ENCODE measurements around the gene LGMN. TPM values are rescaled to one million over a fixed set of nuclear protein-coding genes. Genes with fewer than 3 reads are reported as not detected.

LGMN gene
- total and polyA plus RNA-seq, 9 of the 15 experiments (the other 6 are each of a cell fraction or from before 2014, with no cell fraction given) = 0.05 to 1.4 (median 0.43) TPM; not detected in 2

DNA sequence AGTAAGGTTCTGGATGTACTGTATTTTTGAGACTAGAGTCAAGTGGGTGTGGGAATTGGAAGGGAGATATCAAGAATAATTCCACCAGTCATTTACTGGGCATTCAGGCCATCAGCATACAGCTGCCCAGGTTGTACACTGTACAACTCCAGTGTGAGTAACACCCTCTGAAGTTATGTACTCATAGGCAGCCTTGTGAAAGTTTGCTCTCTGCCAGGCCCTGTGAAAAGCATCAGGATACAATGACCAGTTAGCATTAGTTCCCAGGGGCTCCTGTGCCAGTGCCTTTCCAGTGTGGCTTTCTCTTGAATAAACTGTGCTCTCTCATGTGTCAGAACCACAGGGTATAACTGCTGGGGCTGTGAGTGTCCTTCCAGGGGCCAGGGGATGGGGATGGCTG is 89.7 kb downstream of the LGMN start:
- no peaks in the 10 kb centered on the region for H3K79me2 ChIP-seq (ENCODE audit: control insufficient read depth, insufficient read depth, low read length)
- H3K27ac ChIP-seq (ENCODE audit: extremely low read depth, low read depth, low read length) = no peak overlapping the region
- no peak for TF ChIP-seq SMC3 (conservative IDR thresholded peaks at IDR 0.05; ENCODE audit: insufficient read depth, low read depth, low read length)
- TF ChIP-seq NR2C1 (IDR thresholded peaks at IDR 0.05) = no peak
- no peak for TF ChIP-seq NR2C1 (tag; IDR thresholded peaks at IDR 0.05)
- TF ChIP-seq RBM22 (IDR thresholded peaks at IDR 0.05; ENCODE audit: low read depth, low read length, poor library complexity, severe bottlenecking) = no peak
- TF ChIP-seq EP300 (IDR thresholded peaks at IDR 0.05; ENCODE audit: low read length) = no peak
- TF ChIP-seq CXXC5 (CRISPR knock-in tag; IDR thresholded peaks at IDR 0.05) = no peak
- TF ChIP-seq, protein P1, sequence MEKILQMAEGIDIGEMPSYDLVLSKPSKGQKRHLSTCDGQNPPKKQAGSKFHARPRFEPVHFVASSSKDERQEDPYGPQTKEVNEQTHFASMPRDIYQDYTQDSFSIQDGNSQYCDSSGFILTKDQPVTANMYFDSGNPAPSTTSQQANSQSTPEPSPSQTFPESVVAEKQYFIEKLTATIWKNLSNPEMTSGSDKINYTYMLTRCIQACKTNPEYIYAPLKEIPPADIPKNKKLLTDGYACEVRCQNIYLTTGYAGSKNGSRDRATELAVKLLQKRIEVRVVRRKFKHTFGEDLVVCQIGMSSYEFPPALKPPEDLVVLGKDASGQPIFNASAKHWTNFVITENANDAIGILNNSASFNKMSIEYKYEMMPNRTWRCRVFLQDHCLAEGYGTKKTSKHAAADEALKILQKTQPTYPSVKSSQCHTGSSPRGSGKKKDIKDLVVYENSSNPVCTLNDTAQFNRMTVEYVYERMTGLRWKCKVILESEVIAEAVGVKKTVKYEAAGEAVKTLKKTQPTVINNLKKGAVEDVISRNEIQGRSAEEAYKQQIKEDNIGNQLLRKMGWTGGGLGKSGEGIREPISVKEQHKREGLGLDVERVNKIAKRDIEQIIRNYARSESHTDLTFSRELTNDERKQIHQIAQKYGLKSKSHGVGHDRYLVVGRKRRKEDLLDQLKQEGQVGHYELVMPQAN (IDR thresholded peaks at IDR 0.05; ENCODE audit: borderline replicate concordance) = no peak
- TF ChIP-seq ZNF197 (CRISPR knock-in tag; IDR thresholded peaks at IDR 0.05; ENCODE audit: low read depth) = no peak
- TF ChIP-seq MAFG (tag; conservative IDR thresholded peaks at IDR 0.05) = no peak
- TF ChIP-seq NBN (IDR thresholded peaks at IDR 0.05; ENCODE audit: low read depth) = no peak
- TF ChIP-seq KAT2B (IDR thresholded peaks at IDR 0.05; ENCODE audit: low read depth, low read length) = no peak
- no peak for TF ChIP-seq TAF15 (IDR thresholded peaks at IDR 0.05; ENCODE audit: low read depth, low read length)
- no peak for TF ChIP-seq ZKSCAN3 (CRISPR knock-in tag; IDR thresholded peaks at IDR 0.05)
- no peak for TF ChIP-seq SOX6 (IDR thresholded peaks at IDR 0.05)
- no peak for TF ChIP-seq ZNF174 (CRISPR knock-in tag; IDR thresholded peaks at IDR 0.05)
- no peak for TF ChIP-seq ZNF696 (CRISPR knock-in tag; conservative IDR thresholded peaks at IDR 0.05)
- TF ChIP-seq SIN3B (IDR thresholded peaks at IDR 0.05; ENCODE audit: low read depth) = no peak
- TF ChIP-seq, protein P2, sequence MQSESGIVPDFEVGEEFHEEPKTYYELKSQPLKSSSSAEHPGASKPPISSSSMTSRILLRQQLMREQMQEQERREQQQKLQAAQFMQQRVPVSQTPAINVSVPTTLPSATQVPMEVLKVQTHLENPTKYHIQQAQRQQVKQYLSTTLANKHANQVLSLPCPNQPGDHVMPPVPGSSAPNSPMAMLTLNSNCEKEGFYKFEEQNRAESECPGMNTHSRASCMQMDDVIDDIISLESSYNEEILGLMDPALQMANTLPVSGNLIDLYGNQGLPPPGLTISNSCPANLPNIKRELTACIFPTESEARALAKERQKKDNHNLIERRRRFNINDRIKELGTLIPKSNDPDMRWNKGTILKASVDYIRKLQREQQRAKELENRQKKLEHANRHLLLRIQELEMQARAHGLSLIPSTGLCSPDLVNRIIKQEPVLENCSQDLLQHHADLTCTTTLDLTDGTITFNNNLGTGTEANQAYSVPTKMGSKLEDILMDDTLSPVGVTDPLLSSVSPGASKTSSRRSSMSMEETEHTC (IDR thresholded peaks at IDR 0.05) = no peak
- no peak for TF ChIP-seq NR4A1 (CRISPR knock-in tag; IDR thresholded peaks at IDR 0.05)
- TF ChIP-seq NR4A1 (tag; IDR thresholded peaks at IDR 0.05) = no peak
- TF ChIP-seq TAF7 (tag; IDR thresholded peaks at IDR 0.05) = no peak
- intact Hi-C loops (cut with micrococcal nuclease) (no loop called here), in situ Hi-C loops (cut with MboI) (no loop called here)
- CTCF ChIA-PET (ENCODE audit: low intra/inter-chr PET ratio) = no interaction called here
- H3K36me3 ChIP-seq (ENCODE audit: control insufficient read depth, insufficient read depth, low read length) = no peaks in the 10 kb centered on the region
- peaks cover 0 to 11% of the 10 kb centered on the region in 2 experiments; a peak in 3 of 5 replicates for H3K4me1 ChIP-seq (replicated peaks in 1 of 2; ENCODE audit: control insufficient read depth in 2 of 2, insufficient read depth in 2 of 2, low read length in 2 of 2)
- no peak overlapping the region for H2AFZ ChIP-seq (ENCODE audit: low read depth, low read length)
- DNase-seq (ENCODE audit: extremely low read depth in 1 of 4, low spot score in 3 of 4) (no peak), ATAC-seq (no peak), FAIRE-seq (no peak)
- POLR2A ChIA-PET = no interaction called here
- H4K20me1 ChIP-seq (replicated peaks; ENCODE audit: control insufficient read depth, insufficient read depth, low read length) = no peaks in the 10 kb centered on the region
- BruUV-seq (replicated peaks) = no TSS peak
- H3K4me2 ChIP-seq (ENCODE audit: insufficient read depth, low read length) = no peak overlapping the region
- no peaks in the 10 kb centered on the region for H3K9me1 ChIP-seq (ENCODE audit: control insufficient read depth, insufficient read depth, low read length)
- no peak overlapping the region for H3K9ac ChIP-seq (ENCODE audit: insufficient read depth in 1 of 2, low read depth in 2 of 2, low read length in 2 of 2)
- H3K27me3 ChIP-seq (ENCODE audit: control insufficient read depth in 2 of 2, insufficient read depth in 2 of 2, low read length in 2 of 2) = peaks cover 2 to 14% of the 10 kb centered on the region in 2 experiments; a peak in 3 of 5 replicates
- H3K4me3 ChIP-seq = no peak overlapping the region
- H3K9me3 ChIP-seq (replicated peaks; ENCODE audit: control insufficient read depth, insufficient read depth, low read depth, low read length) = no peaks in the 10 kb centered on the region
